HG02588 (cell line): Measurements from ENCODE around the gene CDK2.

Experiments
- ATAC-seq: cut with Tn5 transposase; IDR thresholded peaks from one replicate; pipeline ENCODE4 v1.9.1; 2021; ENCODE audit warnings: mild to moderate bottlenecking, moderate library complexity; ENCODE audit not compliant: unreplicated experiment

CDK2 gene

DNA sequence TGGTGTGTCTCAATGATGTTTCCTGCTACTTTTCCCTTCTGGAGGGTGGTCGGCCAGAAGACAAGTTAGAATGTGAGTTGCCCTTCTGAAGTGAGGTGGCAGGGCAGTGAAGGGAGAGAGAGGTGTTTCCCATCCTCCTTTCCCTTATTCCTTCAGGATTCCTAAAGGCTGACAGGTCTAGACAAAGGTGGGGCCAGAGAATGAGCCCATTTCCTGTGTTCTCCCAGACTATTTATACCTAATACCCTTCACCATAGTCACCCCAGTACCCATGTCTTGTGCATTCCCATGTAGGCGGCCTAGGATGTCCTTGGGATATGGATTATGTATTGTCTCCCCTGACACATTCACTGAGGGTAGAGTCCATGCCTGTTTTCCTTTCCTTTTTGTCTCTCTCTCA is 28.6 kb upstream of the CDK2 start:
- ATAC-seq: no peak

DNA sequence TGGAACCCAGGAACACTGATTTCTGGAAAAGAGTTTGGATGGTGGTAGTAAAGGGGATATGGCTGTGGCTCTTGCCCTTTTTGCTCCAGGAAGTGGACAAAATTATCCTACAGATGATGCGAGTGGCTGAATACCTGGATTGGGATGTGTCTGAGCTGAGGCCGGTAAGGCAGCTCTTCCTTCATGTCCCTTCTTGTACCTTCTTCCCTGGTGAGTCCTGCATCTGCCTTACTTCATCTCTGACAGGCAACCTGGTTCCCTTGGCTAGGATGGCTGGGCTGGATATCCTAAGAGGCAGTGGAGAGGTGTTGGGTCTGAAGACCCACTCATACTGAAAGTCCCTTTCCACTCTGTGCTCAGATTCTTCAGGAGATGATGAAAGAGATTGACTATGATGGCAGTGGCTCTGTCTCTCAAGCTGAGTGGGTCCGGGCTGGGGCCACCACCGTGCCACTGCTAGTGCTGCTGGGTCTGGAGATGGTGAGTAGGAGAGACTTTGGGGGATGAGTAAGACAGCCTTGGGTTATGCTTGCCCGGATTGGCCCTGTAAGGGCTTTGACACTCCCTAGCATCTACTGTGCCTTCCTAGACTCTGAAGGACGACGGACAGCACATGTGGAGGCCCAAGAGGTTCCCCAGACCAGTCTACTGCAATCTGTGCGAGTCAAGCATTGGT is 27.7 kb upstream of the CDK2 start:
- ATAC-seq: no peak

DNA sequence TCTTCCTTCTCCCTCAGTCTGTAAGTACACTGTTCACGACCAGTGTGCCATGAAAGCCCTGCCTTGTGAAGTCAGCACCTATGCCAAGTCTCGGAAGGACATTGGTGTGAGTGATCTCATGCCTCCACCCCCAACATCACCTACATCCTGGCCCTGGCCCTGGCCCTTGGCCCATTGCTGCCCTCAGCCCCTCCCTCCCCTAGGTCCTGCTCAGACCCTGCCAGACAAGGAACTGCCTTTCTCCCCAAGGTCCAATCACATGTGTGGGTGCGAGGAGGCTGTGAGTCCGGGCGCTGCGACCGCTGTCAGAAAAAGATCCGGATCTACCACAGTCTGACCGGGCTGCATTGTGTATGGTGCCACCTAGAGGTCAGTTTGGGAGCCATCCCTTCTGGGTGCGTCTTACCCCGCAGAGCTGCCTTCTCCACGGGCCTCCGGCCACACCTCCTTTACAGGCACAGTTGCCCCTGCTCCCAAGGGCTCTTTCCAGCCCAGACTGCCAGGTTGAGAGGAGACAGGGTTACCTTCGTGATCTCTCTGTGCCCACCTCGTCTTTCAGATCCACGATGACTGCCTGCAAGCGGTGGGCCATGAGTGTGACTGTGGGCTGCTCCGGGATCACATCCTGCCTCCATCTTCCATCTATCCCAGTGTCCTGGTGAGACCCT is 26.4 kb upstream of the CDK2 start:
- ATAC-seq: peak; percentile 95

DNA sequence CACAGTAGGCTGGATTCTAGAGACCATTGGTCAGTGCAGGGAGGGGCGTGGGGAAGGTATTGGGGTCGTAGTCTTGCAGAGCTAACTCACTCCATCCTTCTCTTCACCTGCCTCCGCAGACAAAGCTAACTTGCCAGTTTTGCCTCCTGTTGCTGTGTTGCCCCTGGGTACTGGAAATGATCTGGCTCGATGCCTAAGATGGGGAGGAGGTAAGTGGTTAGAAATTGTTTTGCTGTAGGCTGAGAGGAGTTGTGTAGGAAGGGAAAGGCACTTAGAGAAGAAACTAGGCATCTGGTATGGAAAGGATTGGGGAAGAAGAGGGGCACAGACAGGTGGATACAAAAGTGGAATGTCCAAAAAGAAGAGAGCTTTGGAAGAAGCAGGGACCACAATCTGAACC is 24.6 kb upstream of the CDK2 start:
- no peak for ATAC-seq

DNA sequence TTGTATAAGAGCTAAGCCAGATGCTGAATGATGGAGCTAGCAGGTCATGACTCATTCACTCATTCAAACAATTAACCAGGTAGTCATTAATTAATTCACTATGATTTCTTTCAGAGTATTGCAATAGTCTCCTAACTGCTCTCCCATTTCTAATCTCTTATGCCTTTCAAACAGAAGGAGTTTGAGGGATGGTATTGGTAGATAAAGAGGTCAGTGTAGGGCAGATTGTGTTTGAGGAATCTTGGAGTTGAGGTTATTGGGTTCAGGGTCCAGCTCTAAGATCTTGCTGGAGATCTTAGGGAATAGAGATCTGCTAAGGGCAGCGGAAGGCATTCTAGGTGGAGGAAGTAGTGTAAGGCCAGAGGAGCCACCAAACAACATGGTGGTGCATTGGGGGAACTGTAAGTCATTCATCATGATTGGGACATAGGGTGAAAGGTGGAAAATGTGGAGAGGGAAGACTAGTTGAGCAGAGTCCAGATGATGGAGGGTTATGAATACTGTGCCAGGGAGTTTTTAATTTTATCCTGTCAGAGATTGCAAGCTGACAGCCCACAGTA is 24.0 kb upstream of the CDK2 start:
- ATAC-seq: no peak

DNA sequence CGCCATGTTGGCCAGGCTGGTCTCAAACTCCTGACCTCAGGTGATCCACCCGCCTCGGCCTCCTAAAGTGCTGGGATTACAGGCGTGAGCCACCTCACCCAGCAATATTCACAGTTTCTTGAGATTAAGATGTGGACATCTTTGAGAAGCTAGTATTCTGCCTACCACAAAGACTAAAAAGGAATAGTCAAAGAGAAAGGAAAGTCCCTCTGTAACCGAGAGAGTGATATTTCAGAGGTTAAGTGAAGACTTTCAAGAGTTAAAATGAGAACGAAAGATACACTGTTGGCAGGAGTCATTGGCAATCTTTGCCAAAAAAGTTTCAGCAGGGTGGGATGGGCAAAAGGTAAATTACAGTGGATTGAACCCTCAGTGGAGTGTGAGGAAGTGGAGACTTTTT is 20.1 kb upstream of the CDK2 start:
- ATAC-seq: no peak

DNA sequence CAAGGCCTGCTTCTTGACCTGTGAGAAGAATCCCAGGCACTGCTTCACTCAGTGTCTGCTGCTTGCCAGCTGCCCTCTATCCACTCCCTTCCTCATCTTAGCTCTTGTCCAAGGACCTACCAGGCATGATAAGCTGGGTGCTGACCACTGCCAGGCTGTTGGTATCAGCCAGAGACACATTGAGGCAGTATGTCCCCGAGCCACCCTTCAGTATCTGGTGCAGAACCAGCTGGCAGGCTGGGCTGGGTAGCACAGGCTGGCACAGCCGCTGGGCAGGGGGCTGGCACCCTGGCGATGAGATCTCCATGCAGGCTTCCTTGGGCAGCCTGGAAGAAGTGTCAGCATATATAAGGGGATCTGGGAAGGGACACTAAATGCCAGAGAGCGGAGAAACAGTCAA is 11.3 kb upstream of the CDK2 start:
- no peak for ATAC-seq

DNA sequence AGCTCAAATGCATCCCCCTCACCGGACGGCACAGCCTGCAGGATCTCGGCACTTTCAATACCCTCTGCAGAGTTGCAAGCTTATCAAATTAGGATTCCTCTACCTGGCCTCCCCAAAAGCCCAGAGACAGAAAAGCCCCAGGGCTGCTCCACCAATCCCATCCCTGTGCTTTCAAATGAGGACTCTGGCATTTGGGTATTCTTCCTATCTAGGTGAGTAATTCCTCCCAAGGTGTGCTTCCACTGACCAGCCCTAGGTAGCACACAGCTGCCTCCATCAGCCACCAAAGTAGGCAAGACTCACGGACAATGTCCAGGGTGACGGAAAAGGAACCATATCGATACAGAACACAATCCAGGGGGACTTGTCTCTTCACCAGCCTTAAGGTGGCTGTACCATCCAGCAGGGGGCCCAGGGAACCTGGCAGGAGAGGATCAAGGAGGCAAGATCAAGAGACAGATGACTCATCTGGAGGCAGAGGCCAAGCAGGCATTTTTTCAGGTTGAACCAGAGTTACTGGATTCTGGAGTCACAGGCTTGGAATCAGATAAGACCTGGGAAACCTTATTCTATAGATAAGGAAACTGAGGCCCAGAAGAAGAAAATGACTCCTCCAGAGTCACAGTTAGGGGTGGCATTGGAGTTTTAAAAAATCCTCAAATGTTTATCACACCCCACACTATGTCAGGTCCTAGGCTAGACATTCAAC is 10.7 kb upstream of the CDK2 start:
- no peak for ATAC-seq

DNA sequence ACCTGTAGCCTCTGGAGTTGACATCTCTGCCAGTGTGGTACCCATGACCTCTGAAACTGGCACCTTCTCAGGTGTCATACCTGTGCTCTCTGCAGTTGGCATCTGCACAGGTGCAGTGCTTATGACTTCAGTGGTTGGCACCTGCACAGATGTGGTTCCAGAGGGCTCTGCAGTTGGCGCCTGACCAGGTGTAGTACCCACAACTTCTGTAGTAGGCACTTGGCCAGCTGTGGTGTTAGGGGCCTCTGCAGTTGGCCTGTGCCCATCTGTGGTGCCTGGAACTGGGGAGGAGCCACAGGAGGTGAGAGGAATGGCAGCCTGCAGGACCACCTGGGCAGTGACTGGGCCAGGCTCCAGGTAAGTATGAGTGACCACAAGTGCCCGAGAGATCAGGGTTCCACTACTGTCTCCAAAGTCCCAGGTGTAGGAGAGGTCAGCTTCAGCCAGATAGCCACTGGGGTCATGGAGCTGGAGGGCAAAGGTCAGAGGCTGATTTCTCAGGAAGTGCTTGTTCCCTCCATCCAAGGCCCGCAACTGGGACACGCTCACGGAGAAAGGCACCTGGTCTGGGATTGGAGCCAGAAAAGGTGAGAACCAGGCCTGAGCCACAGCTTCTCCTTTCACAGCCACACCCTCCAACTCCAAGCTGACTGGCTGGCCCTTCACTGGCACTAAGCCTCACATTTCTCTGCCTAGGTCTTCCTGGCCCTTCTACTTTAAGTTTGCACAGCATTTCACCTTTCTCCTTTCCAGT is 9.3 kb upstream of the CDK2 start:
- no peak for ATAC-seq

DNA sequence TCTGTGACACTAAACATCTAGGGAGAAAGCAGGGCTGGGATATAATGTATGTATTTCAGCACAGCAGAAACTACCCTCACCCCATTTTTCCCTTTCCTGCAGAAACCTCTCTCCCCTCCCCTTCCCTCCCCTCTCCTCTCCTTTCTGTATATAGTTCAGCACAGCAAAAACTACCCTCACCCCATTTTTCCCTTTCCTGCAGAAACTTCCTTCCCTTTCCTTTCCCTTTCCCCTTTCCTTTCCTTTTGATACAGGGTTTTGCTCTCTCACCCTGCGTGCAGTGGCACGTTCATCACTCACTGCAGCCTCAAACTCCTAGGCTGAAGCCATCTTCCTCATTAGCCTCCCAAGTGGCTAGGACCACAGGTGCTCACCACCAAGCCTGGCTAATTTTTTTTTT is 2.9 kb upstream of the CDK2 start:
- ATAC-seq: no peak

DNA sequence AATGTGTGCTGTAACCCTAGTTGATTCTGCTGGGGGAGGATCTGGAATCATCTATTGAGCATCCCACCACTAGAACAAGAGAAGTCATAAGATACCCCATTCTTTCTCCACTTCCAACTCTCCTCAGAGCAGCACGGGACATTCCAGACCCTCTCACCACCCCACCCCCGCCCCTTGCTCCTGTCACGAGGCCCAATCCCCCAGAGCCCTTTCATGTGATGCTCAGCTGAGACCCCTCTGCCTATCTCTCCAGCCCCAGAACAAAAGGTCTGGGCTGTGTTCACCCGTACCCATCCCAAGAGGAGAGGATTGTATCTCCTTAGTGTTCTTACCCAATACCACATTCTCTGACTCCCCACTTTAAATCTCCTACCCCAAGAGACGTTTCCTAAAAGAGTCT is 1.4 kb upstream of the CDK2 start:
- no peak for ATAC-seq

DNA sequence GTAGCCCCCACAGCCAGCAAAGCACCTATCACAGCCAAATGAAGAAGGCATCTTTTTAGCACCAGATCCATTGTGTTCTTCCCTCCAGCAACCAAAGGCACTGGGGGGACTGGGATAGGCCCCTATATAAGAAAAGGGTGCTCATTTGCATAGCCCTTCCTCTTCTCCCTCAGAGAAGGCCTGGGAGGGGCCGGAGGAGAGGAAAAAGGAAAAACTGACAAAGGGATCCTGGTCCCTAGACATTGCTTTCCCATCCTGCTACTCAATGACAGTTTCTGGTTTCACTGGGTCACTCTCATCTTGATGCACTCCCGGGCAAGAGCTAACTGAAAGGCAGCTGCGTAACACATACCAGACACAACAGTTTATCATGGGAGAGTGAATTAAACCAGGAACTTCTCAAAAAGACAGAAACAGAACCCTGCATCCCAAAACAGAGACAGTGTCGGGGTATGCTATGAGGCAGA is 656 bp upstream of the CDK2 start, which contains the start of gene PMEL:
TSS of gene PMEL (minus strand) at position 102 of the 467 bp plus-strand sequence. CDS start at position 71, 31 bp downstream.
- no peak for ATAC-seq

DNA sequence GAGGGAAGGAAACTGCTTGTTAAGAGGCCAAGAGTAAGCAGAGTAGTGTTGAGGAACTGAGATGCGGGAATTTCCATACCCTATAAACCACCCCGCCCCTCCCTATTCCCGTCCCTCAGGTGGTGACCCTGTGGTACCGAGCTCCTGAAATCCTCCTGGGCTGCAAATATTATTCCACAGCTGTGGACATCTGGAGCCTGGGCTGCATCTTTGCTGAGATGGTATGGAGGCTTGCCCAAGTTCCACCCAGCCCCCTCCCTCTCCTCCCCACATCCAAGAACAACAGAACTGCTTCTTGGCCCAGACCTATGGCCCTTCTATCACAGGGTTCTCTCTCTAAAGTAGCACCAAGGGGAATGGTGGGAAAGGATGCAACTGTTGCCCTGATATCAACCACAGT is 2.7 kb downstream of the CDK2 start:
- no peak for ATAC-seq

DNA sequence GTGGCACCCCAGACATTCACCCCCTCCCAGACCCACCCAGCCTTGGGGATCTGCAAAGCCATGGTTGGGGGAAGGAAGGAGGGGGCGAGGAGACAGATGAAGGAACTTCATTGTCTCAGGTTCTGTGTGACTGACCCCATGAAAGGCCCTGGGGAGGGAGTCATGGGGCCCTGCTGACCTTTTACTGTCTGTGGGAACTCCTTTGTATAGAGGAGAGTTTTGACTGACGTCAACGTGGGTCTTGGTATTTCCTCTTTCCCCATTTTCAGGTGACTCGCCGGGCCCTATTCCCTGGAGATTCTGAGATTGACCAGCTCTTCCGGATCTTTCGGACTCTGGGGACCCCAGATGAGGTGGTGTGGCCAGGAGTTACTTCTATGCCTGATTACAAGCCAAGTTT is 4.1 kb downstream of the CDK2 start:
- ATAC-seq: no peak

DNA sequence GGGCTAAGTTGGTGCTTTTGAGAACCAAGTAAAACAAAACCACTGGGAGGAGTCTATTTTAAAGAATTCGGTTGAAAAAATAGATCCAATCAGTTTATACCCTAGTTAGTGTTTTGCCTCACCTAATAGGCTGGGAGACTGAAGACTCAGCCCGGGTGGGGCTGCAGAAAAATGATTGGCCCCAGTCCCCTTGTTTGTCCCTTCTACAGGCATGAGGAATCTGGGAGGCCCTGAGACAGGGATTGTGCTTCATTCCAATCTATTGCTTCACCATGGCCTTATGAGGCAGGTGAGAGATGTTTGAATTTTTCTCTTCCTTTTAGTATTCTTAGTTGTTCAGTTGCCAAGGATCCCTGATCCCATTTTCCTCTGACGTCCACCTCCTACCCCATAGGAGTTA is 5.4 kb downstream of the CDK2 start:
- no peak for ATAC-seq

DNA sequence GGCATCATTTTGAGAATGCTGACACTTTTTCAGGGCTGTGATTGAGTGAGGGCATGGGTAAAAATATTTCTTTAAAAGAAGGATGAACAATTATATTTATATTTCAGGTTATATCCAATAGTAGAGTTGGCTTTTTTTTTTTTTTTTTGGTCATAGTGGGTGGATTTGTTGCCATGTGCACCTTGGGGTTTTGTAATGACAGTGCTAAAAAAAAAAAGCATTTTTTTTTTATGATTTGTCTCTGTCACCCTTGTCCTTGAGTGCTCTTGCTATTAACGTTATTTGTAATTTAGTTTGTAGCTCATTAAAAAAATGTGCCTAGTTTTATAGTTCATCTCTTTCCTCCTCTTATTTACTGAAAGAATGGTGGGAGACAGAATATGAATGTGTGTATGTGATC is 5.8 kb downstream of the CDK2 start:
- ATAC-seq: no peak

DNA sequence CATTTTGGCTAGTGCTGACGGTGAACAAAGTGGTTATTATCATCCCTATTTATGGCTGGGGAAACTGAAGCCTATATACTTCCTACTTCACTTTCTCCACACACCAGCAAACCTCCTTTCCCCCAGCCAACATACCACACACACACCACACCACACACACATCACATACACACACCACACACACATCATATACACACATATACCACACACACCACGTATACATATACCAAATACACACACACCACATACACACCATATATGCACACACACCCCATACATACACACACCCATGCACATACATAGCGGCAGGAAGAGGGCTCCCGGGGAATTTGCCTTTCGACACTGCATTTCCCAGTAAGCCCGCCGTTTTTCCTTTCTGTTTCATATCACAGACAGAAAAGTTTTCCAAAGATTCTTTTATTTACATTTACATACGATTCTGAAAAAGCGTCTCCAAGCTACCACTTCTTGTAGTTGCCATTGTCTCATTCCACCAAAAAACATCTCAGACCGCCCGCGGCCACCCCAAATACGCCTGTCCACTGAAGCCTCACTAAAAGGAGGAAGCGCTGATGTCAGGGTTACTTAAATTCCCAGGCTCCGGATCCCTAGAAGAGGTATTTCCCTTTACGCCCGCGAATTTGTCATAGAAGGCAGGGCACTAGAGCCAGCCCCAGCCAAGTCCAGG is 6.4 kb downstream of the CDK2 start:
- ATAC-seq: no peak

DNA sequence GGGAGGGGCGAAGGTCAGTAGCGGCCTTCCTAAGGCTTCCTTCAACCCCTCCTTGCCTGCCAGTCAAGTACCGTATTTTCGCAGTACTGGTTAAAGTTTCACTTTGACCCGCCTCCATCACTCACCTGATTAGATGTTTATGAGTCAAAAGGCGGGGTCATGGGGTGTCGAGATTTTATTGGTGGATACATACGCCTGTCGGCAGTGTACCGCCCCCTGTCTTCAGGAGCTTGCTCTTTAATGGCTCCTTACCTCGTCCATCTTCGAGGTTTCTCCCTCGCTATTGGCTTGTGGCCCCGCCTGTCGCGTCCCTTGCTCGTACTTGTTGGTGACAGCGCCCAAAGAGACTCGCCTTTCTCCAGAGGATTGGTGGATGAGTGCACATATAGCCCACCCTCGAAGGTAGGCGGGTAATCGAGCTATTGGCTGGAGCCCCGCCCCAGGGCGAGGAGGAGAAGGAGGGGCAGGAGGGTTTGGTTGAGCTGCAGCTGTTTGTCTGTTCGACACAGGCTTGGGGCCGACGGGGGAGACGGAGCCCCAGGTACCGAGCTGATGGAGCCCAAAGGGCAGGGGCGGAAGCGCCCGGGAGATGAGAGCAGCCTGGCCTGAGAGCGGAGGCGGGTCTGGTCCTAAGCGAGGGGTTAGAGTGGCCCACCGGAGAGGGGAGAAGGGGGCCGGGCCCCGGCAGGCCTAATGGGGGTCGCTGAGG is 7.1 kb downstream of the CDK2 start, which contains the start of gene RAB5B:
TSS of gene RAB5B (plus strand) at position 480 of the 709 bp plus-strand sequence. CDS start 12,883 bp downstream, outside the sequence.
- ATAC-seq: peak; percentile 88

DNA sequence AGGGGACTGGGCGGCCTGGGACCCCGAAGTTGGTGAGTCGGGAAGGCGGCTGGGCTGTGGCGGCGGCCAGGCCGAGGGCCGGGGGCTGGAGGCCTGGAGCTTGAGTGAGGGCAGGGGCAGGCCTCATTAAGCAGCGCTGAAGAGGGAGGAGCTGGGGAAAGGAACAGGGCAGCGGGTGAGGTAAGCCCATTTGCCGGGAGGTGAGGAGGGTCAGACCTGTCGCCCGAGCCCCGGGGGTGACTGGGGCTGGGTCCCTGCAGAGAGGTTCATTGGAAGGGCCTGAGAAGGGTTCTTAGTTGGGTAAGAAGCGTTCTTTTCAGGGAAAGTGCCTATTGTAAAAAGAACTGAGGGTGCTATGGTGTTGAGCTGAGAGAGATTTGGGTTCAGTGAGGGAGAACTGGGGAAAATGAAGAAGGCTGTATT is 7.7 kb downstream of the CDK2 start:
- ATAC-seq: peak; percentile 20

DNA sequence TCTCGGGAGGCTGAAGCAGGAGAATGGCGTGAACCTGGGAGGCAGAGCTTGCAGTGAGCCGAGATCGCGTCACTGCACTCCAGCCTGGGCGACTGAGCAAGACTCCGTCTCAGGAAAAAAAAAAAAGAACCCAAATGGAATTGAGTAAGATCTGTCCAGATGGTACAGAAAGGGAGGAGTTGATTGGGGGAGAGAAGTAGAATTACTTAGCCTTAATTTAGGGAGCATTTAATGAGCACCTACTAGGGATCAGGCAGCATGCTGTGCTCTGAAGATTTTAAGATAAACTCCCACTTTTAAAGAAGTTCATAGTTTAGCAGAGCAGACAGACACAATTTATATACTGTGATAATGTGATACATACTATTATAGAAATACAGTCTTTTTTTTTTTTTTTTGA is 11.8 kb downstream of the CDK2 start:
- ATAC-seq: no peak
